Measurements from ENCODE around the gene ECPAS.

GRCh38 chr9:111411266-111411665, 72.9 kb downstream of the ECPAS start:
- TF ChIP-seq NR2C2 (CRISPR knock-in tag; IDR thresholded peaks at IDR 0.05) (no peak), CTCF (IDR thresholded peaks at IDR 0.05) (no peak), ATF1 (CRISPR knock-in tag; IDR thresholded peaks at IDR 0.05) (no peak), MAX (CRISPR knock-in tag; IDR thresholded peaks at IDR 0.05) (no peak), TEAD4 (CRISPR knock-in tag; IDR thresholded peaks at IDR 0.05) (no peak), ZNF121 (CRISPR knock-in tag; IDR thresholded peaks at IDR 0.05) (no peak)

Measured in WTC11 (cell line).